BLaER1 treated with 17β-estradiol and CSF1 and Interleukin-3, amounts not matched to agents 10 nM and 100 nM (cell line): Measurements from ENCODE around the gene TP73.

Source experiments
- H3K27ac ChIP-seq, 11 experiments: shearing (Covaris generic); formaldehyde crosslinking; 2 replicates each; pipeline ENCODE4 v1.8.1; 2022
- H3K27me3 ChIP-seq, 11 experiments: shearing (Covaris generic); formaldehyde crosslinking; 2 replicates each; pipeline ENCODE4 v1.8.1; 2022
- H3K36me3 ChIP-seq, 11 experiments: shearing (Covaris generic); formaldehyde crosslinking; 2 replicates each; pipeline ENCODE4 v1.8.1; 2022
- H3K4me1 ChIP-seq, 10 experiments: shearing (Covaris generic); formaldehyde crosslinking; 2 replicates each; pipeline ENCODE4 v1.8.1; 2022
- H3K4me2 ChIP-seq, 11 experiments: shearing (Covaris generic); formaldehyde crosslinking; 2 replicates each; pipeline ENCODE4 v1.8.1; 2022
- H3K4me3 ChIP-seq, 10 experiments: shearing (Covaris generic); formaldehyde crosslinking; 2 replicates each; pipeline ENCODE4 v1.8.1; 2022
- H3K9ac ChIP-seq, 11 experiments: shearing (Covaris generic); formaldehyde crosslinking; 2 replicates each; pipeline ENCODE4 v1.8.1; 2022
- H3K9me3 ChIP-seq, 11 experiments: shearing (Covaris generic); formaldehyde crosslinking; replicated peaks in 1 of 11; 2 replicates each; pipeline ENCODE4 v1.8.1; 2022
- H4K20me1 ChIP-seq, 11 experiments: shearing (Covaris generic); formaldehyde crosslinking; 2 replicates each; pipeline ENCODE4 v1.8.1; 2022
- Cebpa-rat ChIP-seq, 11 experiments: shearing (Covaris generic); IDR thresholded peaks; 2 replicates each; pipeline ENCODE4 v1.8.1; 2022

Gene TP73

DNA sequence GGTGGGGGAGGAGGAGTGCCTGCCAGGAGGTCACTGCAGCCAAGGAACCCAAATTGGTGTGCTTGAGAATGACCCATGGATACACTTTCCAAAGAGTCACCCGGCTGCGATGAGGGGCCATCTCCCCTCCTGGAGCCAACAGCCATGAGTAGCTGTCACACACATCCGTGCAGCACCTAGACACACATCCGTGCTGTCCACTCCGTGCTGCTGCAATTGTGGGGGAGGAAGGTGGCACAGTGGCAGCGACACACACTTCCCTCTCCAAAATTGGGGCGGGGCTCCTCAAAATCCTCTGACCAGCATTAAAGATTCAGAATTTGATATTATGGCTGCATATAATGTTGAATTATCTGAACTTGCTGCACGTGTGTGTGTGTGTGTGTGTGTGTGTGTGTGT lies 15.8 kb downstream of the TP73 start:
- Histone ChIP-seq H3K36me3 (no peaks in the 10 kb centered on the region), H3K4me3 (no peak overlapping the region), H3K27ac (peak overlapping the region in 9 of 11 experiments; percentile 81 to 97 (median 86); a peak in 18 of 22 replicates), H3K9ac (peak overlapping the region in 3 of 11 experiments; percentile 72 to 74 (median 74); a peak in 5 of 22 replicates), H4K20me1 (no peaks in the 10 kb centered on the region), H3K27me3 (no peaks in the 10 kb centered on the region), H3K4me1 (peaks cover 86 to 100% (median 97%) of the 10 kb centered on the region in 10 experiments), H3K4me2 (peak overlapping the region; percentile 80 to 96 (median 88)), H3K9me3 (no peaks in the 10 kb centered on the region)
- TF ChIP-seq Cebpa-rat (IDR thresholded peaks at IDR 0.05) = no peak

DNA sequence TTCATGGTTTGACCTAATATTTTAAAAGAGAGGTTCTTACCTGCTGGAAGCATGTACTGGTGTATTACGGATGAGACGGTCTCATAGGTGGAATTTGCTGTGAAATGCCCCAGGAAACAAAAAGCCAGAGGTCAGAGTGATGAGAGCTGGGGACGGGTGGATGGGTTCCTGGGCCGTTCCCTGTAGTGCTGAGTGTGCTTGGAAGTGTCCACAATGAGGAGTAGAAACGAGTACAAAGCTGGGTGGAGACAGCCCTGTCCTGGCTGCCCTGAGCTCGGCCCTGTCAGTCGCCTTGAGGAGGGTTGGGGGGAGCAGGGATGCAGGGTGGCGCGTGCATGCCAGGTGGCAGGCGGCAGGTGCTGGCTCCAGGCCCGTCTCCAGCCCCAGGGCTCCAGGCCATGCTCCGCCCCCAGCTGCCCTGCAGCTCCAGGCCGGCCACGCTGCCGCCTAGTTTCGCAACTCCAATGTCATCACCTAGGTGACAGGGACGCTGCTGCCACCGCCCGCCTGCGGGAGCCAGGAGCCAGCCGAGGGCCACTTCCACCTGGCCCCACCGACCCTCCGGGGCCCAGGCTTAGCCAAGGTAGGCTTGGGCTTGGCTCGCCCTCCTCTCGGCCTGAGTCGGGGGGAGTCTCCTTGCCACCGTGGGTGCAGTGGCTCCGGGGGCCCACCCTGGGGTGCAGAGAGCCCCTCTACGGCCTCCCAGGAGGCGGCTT lies 16.4 kb downstream of the TP73 start:
- Histone ChIP-seq H3K4me2 (peak overlapping the region; percentile 80 to 96 (median 88)), H3K27ac (peak overlapping the region in 9 of 11 experiments; percentile 81 to 97 (median 86); a peak in 18 of 22 replicates), H3K9me3 (no peaks in the 10 kb centered on the region), H3K9ac (peak overlapping the region in 7 of 11 experiments; percentile 4 to 56 (median 41); a peak in 10 of 22 replicates), H4K20me1 (no peaks in the 10 kb centered on the region), H3K36me3 (no peaks in the 10 kb centered on the region), H3K4me1 (peaks cover 90 to 100% (median 100%) of the 10 kb centered on the region in 10 experiments), H3K4me3 (peak overlapping the region in 2 of 10 experiments; percentile 7 to 24; a peak in 2 of 20 replicates), H3K27me3 (no peaks in the 10 kb centered on the region)
- peak in 9 of 11 experiments; percentile 53 to 79 (median 65); a peak in 12 of 22 replicates for TF ChIP-seq Cebpa-rat (IDR thresholded peaks at IDR 0.05)

GRCh38 chr1:3669421-3669821 lies 17.1 kb downstream of the TP73 start:
- Histone ChIP-seq H3K27me3 (no peaks in the 10 kb centered on the region), H4K20me1 (no peaks in the 10 kb centered on the region), H3K36me3 (no peaks in the 10 kb centered on the region), H3K4me1 (peaks cover 90 to 100% (median 100%) of the 10 kb centered on the region in 10 experiments), H3K4me3 (peak overlapping the region in 1 of 10 experiments; percentile 7; a peak in 1 of 20 replicates), H3K4me2 (peak overlapping the region; percentile 80 to 96 (median 88)), H3K27ac (peak overlapping the region in 9 of 11 experiments; percentile 81 to 97 (median 86); a peak in 18 of 22 replicates), H3K9ac (peak overlapping the region in 5 of 11 experiments; percentile 39 to 56 (median 42); a peak in 9 of 22 replicates), H3K9me3 (no peaks in the 10 kb centered on the region)
- no peak for TF ChIP-seq Cebpa-rat (IDR thresholded peaks at IDR 0.05)

DNA sequence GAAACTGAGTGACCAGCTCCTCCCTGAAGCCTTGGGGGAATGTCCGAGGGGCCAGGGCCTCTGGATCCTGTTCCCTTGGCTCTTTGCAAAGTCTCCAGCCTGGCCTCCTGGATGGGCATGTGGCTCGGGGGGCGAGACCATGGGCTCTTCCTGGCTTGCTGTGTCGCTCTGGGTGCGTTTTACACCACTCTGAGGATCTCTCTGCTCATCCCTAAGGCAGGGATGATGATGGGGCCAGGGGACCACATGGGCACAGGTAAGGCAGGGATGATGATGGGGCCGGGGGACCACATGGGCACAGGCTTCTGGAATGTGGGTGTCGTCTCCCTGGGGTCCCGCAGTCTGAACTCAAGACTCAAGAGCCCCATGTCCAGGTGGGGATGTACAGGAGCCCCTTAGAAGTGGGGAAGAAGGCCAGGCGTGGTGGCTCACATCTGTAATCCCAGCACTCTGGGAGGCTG lies 17.7 kb downstream of the TP73 start:
- Histone ChIP-seq H3K36me3 (no peaks in the 10 kb centered on the region), H3K27me3 (no peaks in the 10 kb centered on the region), H3K4me2 (peak overlapping the region in 9 of 11 experiments; percentile 3 to 96 (median 88); a peak in 15 of 22 replicates), H3K27ac (peak overlapping the region in 8 of 11 experiments; percentile 19 to 97 (median 86); a peak in 12 of 22 replicates), H3K9ac (no peak overlapping the region; a peak in 2 of 22 replicates), H3K4me1 (peaks cover 90 to 100% (median 100%) of the 10 kb centered on the region in 10 experiments), H3K9me3 (no peaks in the 10 kb centered on the region), H3K4me3 (no peak overlapping the region), H4K20me1 (no peaks in the 10 kb centered on the region)
- no peak for TF ChIP-seq Cebpa-rat (IDR thresholded peaks at IDR 0.05)

- Histone ChIP-seq H3K9ac (peak overlapping the region in 5 of 11 experiments; percentile 4 to 51 (median 50); a peak in 6 of 22 replicates), H3K9me3 (no peaks in the 10 kb centered on the region), H3K27me3 (no peaks in the 10 kb centered on the region), H3K36me3 (no peaks in the 10 kb centered on the region), H4K20me1 (no peaks in the 10 kb centered on the region), H3K4me3 (no peak overlapping the region), H3K4me2 (peak overlapping the region; percentile 59 to 96 (median 88)), H3K27ac (peak overlapping the region in 8 of 11 experiments; percentile 43 to 100 (median 88); a peak in 15 of 22 replicates), H3K4me1 (peaks cover 90 to 100% (median 100%) of the 10 kb centered on the region in 10 experiments)
- TF ChIP-seq Cebpa-rat (IDR thresholded peaks at IDR 0.05) = no peak
Measured at GRCh38 chr1:3670823-3671265, 18.5 kb downstream of the TP73 start.

DNA sequence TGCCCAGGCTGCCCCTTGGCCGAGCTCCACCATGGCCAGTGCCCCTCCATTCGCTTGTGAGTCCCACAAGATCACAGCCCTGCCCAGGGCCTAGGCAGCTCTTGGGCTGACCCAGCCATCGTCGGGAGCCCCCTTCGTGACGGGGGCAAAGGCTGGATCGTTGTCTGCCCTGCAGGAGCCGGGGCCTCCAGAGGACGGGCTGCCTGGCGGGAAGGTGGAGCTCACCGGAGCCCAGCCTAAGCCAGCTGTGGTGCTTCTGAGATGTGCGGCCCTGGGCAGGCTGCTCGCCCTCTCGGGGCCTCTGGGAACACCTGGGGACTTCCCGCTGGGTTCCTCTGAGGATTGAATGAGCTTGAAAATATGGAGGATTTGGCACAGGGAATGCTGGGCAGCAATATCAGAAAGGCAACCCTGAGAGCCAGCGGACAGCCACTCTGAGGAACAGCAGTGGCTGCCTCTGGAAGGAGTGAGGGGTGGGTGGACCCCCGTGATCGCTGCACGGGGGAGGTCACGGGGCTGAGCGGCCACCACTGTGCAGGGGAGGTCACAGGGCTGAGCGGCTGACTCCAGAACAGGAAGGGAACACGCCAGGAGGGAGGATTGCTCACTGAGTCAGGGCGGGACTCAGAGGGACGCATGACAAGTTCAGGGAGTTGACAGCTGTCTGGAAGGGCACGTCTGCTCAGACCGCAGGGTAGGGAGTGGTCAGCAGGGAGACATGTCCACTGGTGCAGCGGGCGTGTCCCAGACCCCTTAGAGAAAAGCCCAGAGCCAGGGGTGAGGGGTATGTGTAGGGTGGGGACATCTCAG lies 19.3 kb downstream of the TP73 start:
- H3K4me2 ChIP-seq = peak overlapping the region; percentile 59 to 96 (median 88)
- no peaks in the 10 kb centered on the region for H3K27me3 ChIP-seq

GRCh38 chr1:3672231-3672970 lies 20.1 kb downstream of the TP73 start:
- Histone ChIP-seq H3K4me1 (peaks cover 90 to 100% (median 100%) of the 10 kb centered on the region in 10 experiments), H3K27ac (peak overlapping the region in 9 of 11 experiments; percentile 43 to 100 (median 86); a peak in 16 of 22 replicates), H3K4me2 (peak overlapping the region; percentile 59 to 96 (median 88)), H4K20me1 (no peaks in the 10 kb centered on the region), H3K27me3 (no peaks in the 10 kb centered on the region), H3K4me3 (no peak overlapping the region; a peak in 1 of 20 replicates), H3K36me3 (no peaks in the 10 kb centered on the region), H3K9me3 (no peaks in the 10 kb centered on the region), H3K9ac (peak overlapping the region in 8 of 11 experiments; percentile 24 to 52 (median 48); a peak in 15 of 22 replicates)
- TF ChIP-seq Cebpa-rat (IDR thresholded peaks at IDR 0.05) = no peak

More for the DNA sequence above, 19.3 kb downstream of the TP73 start:
- Histone ChIP-seq H4K20me1 (no peaks in the 10 kb centered on the region), H3K9ac (peak overlapping the region in 9 of 11 experiments; percentile 4 to 51 (median 48); a peak in 16 of 22 replicates), H3K27ac (peak overlapping the region in 9 of 11 experiments; percentile 43 to 100 (median 86); a peak in 16 of 22 replicates), H3K4me3 (no peak overlapping the region), H3K36me3 (no peaks in the 10 kb centered on the region), H3K4me1 (peaks cover 90 to 100% (median 100%) of the 10 kb centered on the region in 10 experiments), H3K9me3 (no peaks in the 10 kb centered on the region)
- no peak for TF ChIP-seq Cebpa-rat (IDR thresholded peaks at IDR 0.05)

- no peaks in the 10 kb centered on the region for H3K36me3 ChIP-seq
- no peak for TF ChIP-seq Cebpa-rat (IDR thresholded peaks at IDR 0.05)
- peak overlapping the region in 5 of 11 experiments; percentile 19 to 52 (median 49); a peak in 10 of 22 replicates for H3K9ac ChIP-seq
- peak overlapping the region; percentile 59 to 96 (median 88) for H3K4me2 ChIP-seq
- H3K27me3 ChIP-seq = no peaks in the 10 kb centered on the region
- H3K4me1 ChIP-seq = peaks cover 90 to 100% (median 99%) of the 10 kb centered on the region in 10 experiments
- peak overlapping the region in 9 of 11 experiments; percentile 43 to 100 (median 86); a peak in 14 of 22 replicates for H3K27ac ChIP-seq
- H4K20me1 ChIP-seq = no peaks in the 10 kb centered on the region
- no peaks in the 10 kb centered on the region for H3K9me3 ChIP-seq
- no peak overlapping the region; a peak in 1 of 20 replicates for H3K4me3 ChIP-seq
Measured at GRCh38 chr1:3672971-3673361, 20.6 kb downstream of the TP73 start.
